Activated CD8-positive, alpha-beta memory T cell treated with anti-CD3 and anti-CD28 coated beads for 36 hours (primary cell): Measurements from ENCODE around the gene CRKL. TPM values are rescaled to one million over a fixed set of nuclear protein-coding genes. Genes with fewer than 3 reads are reported as not detected.

Experiments used
- CTCF ChIA-PET: fragments of 350-600 bp; sonication (Branson Sonifier 250); formaldehyde crosslinking; loops from one replicate; lab custom pipeline; 2021; ENCODE audit warnings: antibody characterized with exemption; lab: Charles Lee
- POLR2A ChIA-PET: fragments of 350-600 bp; sonication (Branson Sonifier 250); formaldehyde crosslinking; loops from one replicate; lab custom pipeline; 2021; ENCODE audit warnings: antibody characterized with exemption; lab: Charles Lee
- total RNA-seq, 2 experiments: library from RNA; stranded (reverse); gene quantifications; one replicate each; pipeline ENCODE4 v1.2.3, GENCODE V29; 2021

The CRKL gene
- total RNA-seq, 2 experiments from 2014 or later = 85.3 to 86.2 TPM

DNA sequence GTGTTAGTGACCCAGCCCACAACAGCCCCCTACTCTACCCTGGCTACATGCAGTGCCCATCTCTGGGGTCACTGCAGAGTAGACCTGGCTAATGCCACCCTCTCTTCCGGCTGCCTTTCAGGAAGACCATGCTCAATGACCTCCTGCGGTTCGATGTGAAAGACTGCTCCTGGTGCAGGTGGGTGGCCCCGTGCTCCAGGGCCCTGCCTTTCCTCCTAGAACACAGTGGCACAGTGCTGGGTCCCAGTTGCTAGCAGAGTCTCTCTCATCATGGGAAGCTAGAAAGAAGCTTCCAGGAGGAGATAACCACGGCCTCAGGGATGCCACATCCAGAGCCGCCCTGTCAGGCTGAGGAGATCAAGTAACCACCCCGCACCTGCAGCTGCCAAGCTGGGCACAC lies 68.5 kb downstream of the CRKL start:
- ChIA-PET POLR2A (no interaction called here), CTCF (interaction anchor here (0.6 kb wide), 1 partner anchor 182 kb away, joined by 3 read pairs; no protein-coding TSS in a partner anchor)

DNA sequence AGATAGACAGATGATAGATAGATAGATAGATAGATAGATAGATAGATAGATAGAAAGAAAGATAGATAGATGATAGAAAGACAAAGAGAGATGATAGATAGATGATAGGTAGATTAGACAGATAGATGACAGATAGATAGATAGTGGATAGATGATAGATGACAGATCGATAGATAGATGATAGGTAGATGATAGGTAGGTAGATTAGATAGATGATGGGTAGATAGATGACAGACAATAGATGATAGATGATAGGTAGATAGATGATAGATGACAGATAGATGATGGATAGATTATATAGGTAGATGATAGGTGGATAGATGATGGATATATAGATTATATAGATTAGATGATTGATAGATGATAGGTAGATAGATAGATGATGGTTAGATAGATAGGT lies 69.2 kb downstream of the CRKL start:
- ChIA-PET POLR2A (no interaction called here), CTCF (interaction anchor here (0.6 kb wide), 1 partner anchor 182 kb away, joined by 3 read pairs; no protein-coding TSS in a partner anchor)

GRCh38 chr22:20987375-20987774 lies 70.2 kb downstream of the CRKL start:
- ChIA-PET POLR2A (interaction anchor here (0.6 kb wide), 1 partner anchor 17 kb away, joined by 3 read pairs; no protein-coding TSS in a partner anchor), CTCF (no interaction called here)

- CTCF ChIA-PET = interaction anchor here (1.0 kb wide), 1 partner anchor 129 kb away, joined by 6 read pairs; the partner anchor contains the start of gene SNAP29
- POLR2A ChIA-PET = no interaction called here
These were observed 71.5 kb downstream of the CRKL start for GRCh38 chr22:20988573-20989322.

- ChIA-PET CTCF (interaction anchor here (1.0 kb wide), 1 partner anchor 130 kb away, joined by 6 read pairs; the partner anchor contains the start of gene SNAP29), POLR2A (interaction anchor here (1.3 kb wide), 1 partner anchor 10 kb away, joined by 11 read pairs; no protein-coding TSS in a partner anchor)
These were observed 72.3 kb downstream of the CRKL start for GRCh38 chr22:20989323-20990138.

GRCh38 chr22:20990184-20991180 lies 73.3 kb downstream of the CRKL start:
- POLR2A ChIA-PET = interaction anchor here (1.3 kb wide), 1 partner anchor 9 kb away, joined by 11 read pairs; no protein-coding TSS in a partner anchor
- CTCF ChIA-PET = no interaction called here

- CTCF ChIA-PET = interaction anchor here (1.3 kb wide), 1 partner anchor 16 kb away, joined by 7 read pairs; no protein-coding TSS in a partner anchor
- POLR2A ChIA-PET = interaction anchor here (1.3 kb wide), 1 partner anchor 8 kb away, joined by 11 read pairs; no protein-coding TSS in a partner anchor
These were observed 74.2 kb downstream of the CRKL start for GRCh38 chr22:20991252-20992055.

- POLR2A ChIA-PET = no interaction called here
- CTCF ChIA-PET = interaction anchor here (1.3 kb wide), 1 partner anchor 16 kb away, joined by 7 read pairs; no protein-coding TSS in a partner anchor
These were observed 74.8 kb downstream of the CRKL start for GRCh38 chr22:20992056-20992442.

- POLR2A ChIA-PET = no interaction called here
These were observed 75.5 kb downstream of the CRKL start for GRCh38 chr22:20992456-20993303.

GRCh38 chr22:20993304-20994127 lies 76.3 kb downstream of the CRKL start:
- CTCF ChIA-PET = no interaction called here
- POLR2A ChIA-PET = interaction anchor here (1.3 kb wide), 1 partner anchor 11 kb away, joined by 4 read pairs; the partner anchor contains the start of gene LZTR1

More at GRCh38 chr22:20992456-20993303, 75.5 kb downstream of the CRKL start:
- CTCF ChIA-PET = interaction anchor here (1.3 kb wide), 1 partner anchor 17 kb away, joined by 7 read pairs; no protein-coding TSS in a partner anchor

- ChIA-PET CTCF (no interaction called here), POLR2A (interaction anchor here (1.3 kb wide), 1 partner anchor 12 kb away, joined by 4 read pairs; the partner anchor contains the start of gene LZTR1)
These were observed 77.1 kb downstream of the CRKL start for GRCh38 chr22:20994128-20994901.

DNA sequence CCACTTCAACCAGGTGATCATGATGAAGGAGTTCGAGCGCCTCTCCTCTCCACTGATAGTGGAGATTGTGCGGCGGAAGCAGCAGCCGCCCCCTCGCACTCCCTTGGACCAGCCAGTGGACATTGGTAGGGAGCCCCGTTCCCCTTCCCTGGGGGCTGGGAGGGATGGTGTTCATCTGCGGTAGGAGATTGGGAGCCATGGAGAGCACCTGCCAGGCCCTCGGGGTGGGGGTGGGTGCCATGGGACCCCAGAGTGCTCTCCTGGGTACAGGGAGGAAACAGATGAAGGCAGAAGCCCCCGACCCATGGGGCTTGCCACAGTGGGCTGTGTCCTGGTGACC lies 77.7 kb downstream of the CRKL start:
- CTCF ChIA-PET = no interaction called here
- POLR2A ChIA-PET = no interaction called here

- POLR2A ChIA-PET = no interaction called here
- CTCF ChIA-PET = interaction anchor here (1.3 kb wide), 1 partner anchor 14 kb away, joined by 3 read pairs; the partner anchor contains the start of gene LZTR1
These were observed 78.3 kb downstream of the CRKL start for GRCh38 chr22:20995329-20996030.

DNA sequence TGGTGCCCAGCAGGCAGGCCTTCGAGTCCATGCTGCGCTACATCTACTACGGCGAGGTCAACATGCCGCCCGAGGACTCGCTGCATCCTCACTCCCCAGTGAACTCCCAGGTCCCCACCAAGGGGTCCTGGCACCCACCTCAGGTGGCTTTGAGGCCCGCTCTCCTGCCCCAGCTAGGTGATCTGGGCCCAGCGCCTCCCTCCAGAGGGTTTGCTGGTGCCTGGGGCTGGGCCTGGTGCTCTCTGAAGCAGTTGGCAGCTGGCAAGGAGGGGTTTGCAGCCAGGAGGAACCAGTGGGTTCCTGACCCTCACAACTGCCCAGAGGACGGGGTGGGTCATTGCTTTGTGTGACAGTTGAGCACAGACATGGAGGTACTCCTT lies 78.8 kb downstream of the CRKL start:
- POLR2A ChIA-PET = interaction anchor here (0.5 to 0.6 kb wide), 2 partner anchors 8 to 202 kb away, joined by 3 read pairs; no protein-coding TSS in a partner anchor

More for the DNA sequence above, 78.8 kb downstream of the CRKL start:
- CTCF ChIA-PET = interaction anchor here (1.3 kb wide), 1 partner anchor 14 kb away, joined by 3 read pairs; the partner anchor contains the start of gene LZTR1
